Measurements from ENCODE around the gene PTH1R.

PTH1R gene

GRCh38 chr3:46934072-46934471 is 56.6 kb downstream of the PTH1R start:
- DNase-seq: no peak

GRCh38 chr3:46934498-46935167 is 57.1 kb downstream of the PTH1R start:
- peak; percentile 40 for DNase-seq

GRCh38 chr3:46935168-46935858 is 57.8 kb downstream of the PTH1R start:
- peak; percentile 66 for DNase-seq

GRCh38 chr3:46935989-46936558 is 58.6 kb downstream of the PTH1R start:
- peak; percentile 82 for DNase-seq

GRCh38 chr3:46936733-46937250 is 59.3 kb downstream of the PTH1R start:
- peak; percentile 63 for DNase-seq

GRCh38 chr3:46938118-46938517 is 60.6 kb downstream of the PTH1R start:
- DNase-seq: no peak

GRCh38 chr3:46939578-46940445 is 62.3 kb downstream of the PTH1R start:
- no peak for DNase-seq

GRCh38 chr3:46942076-46942475 is 64.6 kb downstream of the PTH1R start:
- no peak for DNase-seq

- no peak for DNase-seq
Observed at GRCh38 chr3:46942481-46943236, 65.1 kb downstream of the PTH1R start.

- DNase-seq: no peak
Observed at GRCh38 chr3:46943237-46944187, 66.0 kb downstream of the PTH1R start.

GRCh38 chr3:46944191-46944590 is 66.7 kb downstream of the PTH1R start:
- no peak for DNase-seq

- DNase-seq: no peak
Observed at GRCh38 chr3:46946416-46946815, 68.9 kb downstream of the PTH1R start.

GRCh38 chr3:46946856-46947545 is 69.5 kb downstream of the PTH1R start:
- DNase-seq: no peak

- DNase-seq: no peak
Observed at GRCh38 chr3:46947546-46947901, 70.0 kb downstream of the PTH1R start.

GRCh38 chr3:46947981-46948791 is 70.7 kb downstream of the PTH1R start:
- DNase-seq: peak; percentile 85

GRCh38 chr3:46948830-46949671 is 71.5 kb downstream of the PTH1R start:
- DNase-seq: peak; percentile 76

GRCh38 chr3:46950177-46950576 is 72.7 kb downstream of the PTH1R start:
- no peak for DNase-seq

- no peak for DNase-seq
Observed at GRCh38 chr3:46950650-46951241, 73.2 kb downstream of the PTH1R start.
